SW 1271 (cell line): ENCODE results near the gene HECTD2.
"Not testable (repeated sequence)": the region's sequence is repeated elsewhere in the genome, so short reads cannot be mapped to it uniquely, and the experiment has no call there.

Experiments used
- DNase-seq, 2 experiments: peaks; one replicate each; lab custom pipeline; 2025; lab: John Stamatoyannopoulos, UW

HECTD2 gene

DNA sequence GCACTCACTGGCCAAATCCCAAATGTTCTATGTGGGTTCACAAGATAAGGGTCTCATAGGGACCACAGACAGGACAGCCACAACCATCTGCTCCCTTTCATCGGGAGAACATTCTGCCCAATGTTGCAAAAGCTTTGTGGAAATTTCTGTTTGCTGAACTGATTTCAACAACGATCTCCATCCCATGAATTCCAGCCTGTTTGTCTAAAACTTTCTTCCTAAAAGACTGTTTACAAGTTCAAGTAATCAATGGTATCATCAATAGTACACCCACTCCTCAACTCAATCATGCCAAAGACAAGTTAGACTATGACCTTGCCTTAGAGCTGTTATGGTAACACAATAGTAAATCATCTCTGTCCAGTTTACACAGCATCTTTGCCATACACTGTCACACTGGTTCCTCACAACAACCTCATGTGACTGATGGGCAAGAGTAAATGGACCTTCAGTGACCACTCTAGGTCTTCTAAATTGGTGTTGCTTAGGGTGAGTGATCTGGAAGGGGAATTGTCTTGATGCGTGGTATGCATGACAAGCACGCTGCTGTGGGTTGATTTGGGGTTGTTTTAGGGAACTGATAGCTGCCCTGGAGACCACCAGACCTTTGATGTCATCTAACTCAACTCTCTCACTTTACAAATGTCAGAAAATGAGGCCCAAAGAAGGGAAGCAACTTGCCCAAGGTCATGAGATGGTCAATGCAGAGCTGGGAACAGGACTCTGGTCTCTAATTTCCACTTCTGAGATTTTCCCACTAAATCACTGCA, 127.7 kb downstream of the HECTD2 start:
- DNase-seq, result no peak

DNA sequence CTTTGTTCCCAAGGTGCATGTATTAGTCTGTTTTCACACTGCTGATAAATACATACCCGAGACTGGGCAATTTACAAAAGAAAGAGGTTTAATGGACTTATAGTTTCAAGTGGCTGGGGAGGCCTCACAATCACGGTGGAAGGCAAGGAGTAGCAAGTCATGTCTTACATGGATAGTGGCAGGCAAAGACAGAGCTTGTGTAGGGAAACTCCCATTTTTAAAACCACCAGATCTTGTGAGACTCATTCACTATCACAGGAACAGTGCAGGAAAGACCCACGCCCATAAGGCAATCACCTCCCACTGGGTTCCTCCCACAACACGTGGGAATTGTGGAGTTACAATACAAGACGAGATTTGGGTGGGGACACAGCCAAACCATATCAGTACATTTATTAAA, 129.8 kb downstream of the HECTD2 start:
- no peak for DNase-seq

DNA sequence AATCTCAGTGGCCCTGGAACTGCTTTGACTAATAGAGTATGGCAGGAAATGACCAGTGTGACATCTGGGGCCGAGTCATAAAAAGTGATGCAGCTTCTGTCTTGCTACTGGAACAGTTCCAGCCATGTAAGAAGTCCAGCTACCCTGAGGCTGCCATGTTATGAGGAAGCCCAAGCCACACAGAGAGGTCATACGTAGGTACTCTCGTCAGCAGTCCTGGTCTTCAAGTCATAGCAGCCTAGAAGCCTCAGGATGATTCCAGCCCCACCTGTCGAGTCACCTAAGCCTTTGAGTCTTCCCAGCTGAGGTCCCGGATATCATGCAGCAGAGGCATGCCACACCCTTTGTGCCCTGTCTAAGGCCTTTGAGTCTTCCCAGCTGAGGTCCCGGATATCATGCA, 130.6 kb downstream of the HECTD2 start:
- peak in 1 of 2 experiments; percentile 18 for DNase-seq

- DNase-seq, result no peak
Measured at GRCh38 chr10:91541481-91541880, 131.3 kb downstream of the HECTD2 start.

DNA sequence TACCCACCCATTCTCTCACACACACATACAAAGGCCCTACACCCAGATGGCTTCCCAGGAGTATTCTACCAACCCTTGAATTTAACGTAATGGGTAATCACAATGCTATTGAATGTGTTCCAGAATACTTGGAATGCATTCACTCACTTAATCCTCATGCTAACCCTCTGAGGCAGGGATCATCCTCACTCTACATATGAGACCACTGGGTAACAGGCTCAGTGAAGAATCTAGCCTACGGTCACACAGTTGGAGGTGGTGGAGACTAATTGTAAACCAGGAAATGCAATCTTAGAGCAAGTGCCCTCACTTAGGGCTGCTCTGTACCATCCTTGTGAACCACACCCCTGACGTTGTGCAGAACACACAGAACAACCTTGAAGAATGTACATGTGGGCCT, 135.2 kb downstream of the HECTD2 start:
- no peak for DNase-seq

- DNase-seq, result no peak
Measured at GRCh38 chr10:91545838-91546237, 135.7 kb downstream of the HECTD2 start.

DNA sequence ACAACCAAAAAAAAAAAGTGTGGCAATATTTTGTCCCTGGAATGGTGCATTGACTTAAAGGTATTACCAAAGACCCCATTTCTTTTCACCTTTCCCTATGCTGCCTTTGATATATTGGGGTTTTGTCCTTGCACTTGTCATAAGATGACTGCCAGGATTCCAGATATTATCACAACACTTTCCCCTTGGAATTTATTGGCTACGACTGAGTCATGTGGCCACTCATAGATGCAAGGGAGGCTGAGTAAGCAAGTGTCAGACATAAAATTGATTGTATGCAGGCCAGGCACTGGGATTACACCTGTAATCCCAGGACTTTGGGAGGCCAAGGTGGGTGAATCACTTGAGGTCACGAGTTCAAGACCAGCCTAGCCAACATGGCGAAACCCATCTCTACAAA, 139.1 kb downstream of the HECTD2 start:
- no peak for DNase-seq

DNA sequence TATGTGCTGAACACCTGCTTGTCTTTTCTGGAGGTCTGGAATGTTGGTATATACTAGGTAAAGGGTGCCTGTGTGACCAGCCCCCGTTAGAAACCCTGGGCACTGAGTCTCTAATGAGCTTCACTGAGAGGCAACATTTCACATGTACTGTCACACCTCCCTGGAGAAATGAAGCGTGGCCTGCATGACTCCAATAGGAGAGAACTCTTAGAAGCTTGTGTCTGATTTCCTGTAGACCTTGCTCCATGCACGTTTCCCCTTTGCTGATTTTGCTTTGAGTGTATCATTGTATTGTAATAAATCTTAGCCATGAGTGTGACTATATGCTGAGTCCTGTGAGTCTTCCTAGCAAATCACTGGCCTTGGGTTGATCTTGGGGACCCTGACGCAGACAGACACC, 139.9 kb downstream of the HECTD2 start:
- no peak for DNase-seq

DNA sequence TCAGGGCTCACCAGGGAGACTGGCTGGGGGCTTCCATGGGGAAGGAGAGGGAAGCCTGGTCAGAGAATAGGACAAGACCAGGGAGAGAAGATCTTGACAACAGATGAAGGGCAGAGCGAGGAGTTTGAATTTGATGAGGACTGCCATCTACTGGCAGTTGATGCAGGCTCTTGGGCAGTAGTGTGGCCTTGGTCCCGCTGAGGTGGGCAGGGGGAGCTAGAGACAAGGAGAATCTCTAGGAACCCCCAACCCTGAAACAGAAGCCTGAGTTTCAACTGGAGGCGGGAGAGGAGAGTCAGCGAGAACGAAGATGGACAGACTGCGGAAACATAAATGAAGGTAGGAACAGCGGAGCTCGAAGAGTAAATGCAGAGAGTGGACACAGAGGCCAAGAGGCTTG, 141.7 kb downstream of the HECTD2 start:
- DNase-seq, result peak in 1 of 2 experiments; percentile 21

GRCh38 chr10:91552274-91553095, 142.3 kb downstream of the HECTD2 start:
- no peak for DNase-seq

- DNase-seq, result no peak
Measured at GRCh38 chr10:91555455-91555854, 145.3 kb downstream of the HECTD2 start.

DNA sequence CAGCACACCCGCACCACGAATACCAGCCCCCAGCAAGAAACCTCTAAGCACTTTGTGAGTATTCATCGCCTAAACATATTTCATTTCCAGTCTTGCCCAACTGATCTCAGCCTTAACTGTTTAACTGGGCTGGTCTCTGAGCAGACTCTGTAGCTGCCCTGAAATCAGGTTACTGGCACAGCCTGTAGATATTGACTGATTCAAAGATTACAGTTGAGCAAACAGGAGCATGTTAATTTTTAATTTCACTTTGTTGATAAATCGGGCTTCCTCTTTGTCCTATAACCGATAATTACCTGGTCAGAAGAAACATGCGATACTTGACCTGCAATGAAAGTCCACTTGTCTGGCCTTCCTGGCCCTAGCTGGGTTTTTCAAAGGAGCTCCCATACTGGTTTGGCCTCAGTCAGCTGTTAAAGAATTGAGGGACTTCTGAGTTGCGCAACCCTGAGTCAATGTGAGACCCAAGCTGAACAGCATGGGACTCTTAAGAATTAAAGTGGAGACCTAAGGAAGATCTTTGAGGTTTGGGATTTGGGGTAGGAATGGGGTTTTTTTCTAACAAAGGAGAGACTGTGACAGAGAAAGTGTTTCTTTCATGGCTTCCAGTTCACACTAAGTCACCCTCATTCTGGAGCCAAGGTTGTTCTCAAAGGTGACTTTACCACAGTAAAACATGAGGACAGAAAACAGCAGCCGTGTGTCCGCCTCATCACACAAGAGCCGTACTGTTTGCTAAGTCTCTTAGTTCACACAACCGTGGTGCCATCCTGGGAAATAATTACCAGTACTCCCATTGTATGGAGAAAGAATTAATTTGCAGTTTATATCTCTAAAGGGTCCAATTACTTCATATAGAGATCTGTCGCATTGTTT, 146.8 kb downstream of the HECTD2 start:
- no peak for DNase-seq

- no peak for DNase-seq
Measured at GRCh38 chr10:91557651-91558111, 147.5 kb downstream of the HECTD2 start.

GRCh38 chr10:91558473-91558872, 148.3 kb downstream of the HECTD2 start:
- DNase-seq, result no peak

DNA sequence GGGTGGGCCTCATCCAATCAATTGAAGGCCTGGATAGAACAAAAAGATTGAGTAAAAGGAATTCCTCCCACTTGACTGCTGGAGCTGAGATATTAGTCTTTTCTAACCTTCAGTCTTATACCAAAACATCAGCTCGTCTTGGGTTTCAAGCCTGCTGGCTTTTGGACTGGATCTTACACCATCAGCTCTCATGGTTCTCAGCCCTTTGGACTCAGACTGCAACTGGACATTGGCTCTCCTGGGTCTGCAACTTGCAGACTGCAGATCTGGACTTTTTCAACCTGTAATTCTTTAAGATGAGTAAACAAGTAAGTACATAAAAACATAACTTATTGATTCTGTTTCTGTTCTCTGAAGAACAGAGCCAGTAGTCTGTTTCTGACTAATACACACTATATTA, 149.0 kb downstream of the HECTD2 start:
- no peak for DNase-seq

DNA sequence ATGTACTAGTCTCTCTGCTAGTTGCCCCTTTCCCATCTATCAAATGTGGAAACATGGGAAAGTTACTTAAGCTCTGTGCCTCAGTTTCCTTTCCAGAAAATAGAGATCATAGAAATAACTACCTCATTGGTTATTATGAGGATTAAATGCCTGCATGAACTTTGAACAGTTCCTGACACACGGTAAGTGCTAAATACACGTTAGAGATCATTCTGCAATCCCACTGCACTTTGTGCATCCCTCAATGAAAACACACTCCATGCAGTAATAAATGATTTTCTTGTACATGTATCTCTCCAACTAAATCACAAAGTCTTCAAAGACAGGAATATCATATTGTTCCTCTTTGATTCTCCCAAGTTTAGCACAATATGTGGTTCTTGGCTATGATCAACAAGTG, 149.6 kb downstream of the HECTD2 start:
- DNase-seq, result no peak

- DNase-seq, result not testable (repeated sequence)
Measured at GRCh38 chr10:91560827-91561226, 150.7 kb downstream of the HECTD2 start.

DNA sequence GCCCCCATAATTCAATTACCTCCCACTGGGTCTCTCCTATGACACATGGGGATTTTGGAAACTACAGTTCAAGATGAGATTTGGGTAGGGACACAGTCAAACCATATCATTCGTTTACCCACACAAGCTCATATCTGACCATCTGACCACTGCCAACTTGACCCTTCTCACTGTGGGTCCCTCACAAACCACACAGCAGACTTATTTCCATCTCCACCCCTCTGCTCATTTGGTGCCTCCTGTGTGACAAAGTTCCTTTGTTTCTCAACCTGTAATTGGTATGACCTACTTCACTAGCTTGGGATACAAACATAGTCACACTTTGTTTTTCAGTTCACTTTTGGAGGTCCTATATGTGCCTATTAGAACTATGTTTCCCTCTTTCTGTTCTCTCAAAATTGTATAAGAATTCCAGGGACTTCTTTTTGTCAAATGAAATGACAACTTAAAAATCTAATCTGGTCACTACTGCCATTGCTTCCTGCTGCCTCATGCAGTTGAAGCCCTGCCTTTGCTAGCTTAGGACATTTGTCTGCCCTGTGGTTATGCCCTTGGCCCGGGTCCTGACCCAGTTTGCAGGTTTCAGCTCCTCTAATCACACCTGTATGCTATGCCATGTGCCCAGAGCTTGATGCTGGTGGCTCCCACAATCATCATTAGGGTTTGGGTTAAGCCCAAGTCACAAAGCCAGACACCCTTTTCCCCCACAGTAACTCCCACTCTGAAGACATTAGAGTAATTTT, 152.9 kb downstream of the HECTD2 start:
- DNase-seq, result no peak

DNA sequence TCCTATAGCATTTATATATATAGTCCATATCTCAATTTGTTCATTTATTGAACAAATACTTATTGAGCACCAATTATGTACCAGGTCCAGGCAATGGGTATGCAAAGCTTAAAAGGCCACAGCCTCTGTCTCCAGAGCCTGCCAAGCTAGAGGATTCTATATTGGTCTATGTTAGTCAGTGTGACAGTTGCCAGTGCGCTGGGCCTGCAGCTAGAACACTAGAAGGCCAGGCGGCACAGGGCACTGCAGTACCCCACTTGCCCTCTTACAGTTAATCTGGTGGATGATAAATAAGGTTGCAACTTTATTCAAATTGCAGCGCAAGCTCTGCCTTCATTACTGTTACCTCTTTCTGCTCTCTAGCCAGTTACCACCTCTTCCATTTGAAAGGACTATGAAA, 153.9 kb downstream of the HECTD2 start:
- no peak for DNase-seq
